Testis (tissue), 2 donors: ENCODE measurements around the gene CORO1C.

ENCODE experiments used
- POLR2A ChIP-seq: fragments of 450-650 bp; IDR thresholded peaks from one replicate; pipeline ENCODE4 v1.6.1; 2017; ENCODE audit warnings: antibody characterized with exemption, mild to moderate bottlenecking, moderate library complexity
- TF ChIP-seq, protein P1 (sequence below), 3 experiments: fragments of 450-650 bp in 2 of 3; fragments of 200-600 bp in 1 of 3; sonication (generic) in 1 of 3; IDR thresholded peaks; one replicate each; pipeline ENCODE4 v1.5.1; 2016 to 2019; ENCODE audit warnings: antibody characterized with exemption in 3 of 3, mild to moderate bottlenecking in 2 of 3, moderate library complexity in 1 of 3

DNA sequence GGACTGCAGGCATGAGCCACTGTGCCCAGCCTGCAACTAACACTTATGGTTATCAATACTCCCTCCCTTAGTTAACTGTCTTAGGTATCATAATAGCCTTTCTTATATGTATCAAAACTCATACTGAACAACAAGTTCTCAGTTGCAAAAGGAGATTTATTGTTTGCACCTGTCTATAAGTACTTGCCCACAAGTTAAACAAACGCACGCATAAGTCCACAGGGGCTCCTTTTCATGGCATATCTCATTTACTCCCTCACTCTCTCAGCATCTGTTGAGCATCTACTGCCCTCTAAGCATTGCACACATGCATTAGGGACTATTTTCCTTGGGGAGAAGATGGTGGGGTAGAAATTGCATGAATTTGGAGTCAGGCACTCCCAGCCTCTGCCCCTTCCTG, 46.7 kb upstream of the CORO1C start:
- TF ChIP-seq, protein P1, sequence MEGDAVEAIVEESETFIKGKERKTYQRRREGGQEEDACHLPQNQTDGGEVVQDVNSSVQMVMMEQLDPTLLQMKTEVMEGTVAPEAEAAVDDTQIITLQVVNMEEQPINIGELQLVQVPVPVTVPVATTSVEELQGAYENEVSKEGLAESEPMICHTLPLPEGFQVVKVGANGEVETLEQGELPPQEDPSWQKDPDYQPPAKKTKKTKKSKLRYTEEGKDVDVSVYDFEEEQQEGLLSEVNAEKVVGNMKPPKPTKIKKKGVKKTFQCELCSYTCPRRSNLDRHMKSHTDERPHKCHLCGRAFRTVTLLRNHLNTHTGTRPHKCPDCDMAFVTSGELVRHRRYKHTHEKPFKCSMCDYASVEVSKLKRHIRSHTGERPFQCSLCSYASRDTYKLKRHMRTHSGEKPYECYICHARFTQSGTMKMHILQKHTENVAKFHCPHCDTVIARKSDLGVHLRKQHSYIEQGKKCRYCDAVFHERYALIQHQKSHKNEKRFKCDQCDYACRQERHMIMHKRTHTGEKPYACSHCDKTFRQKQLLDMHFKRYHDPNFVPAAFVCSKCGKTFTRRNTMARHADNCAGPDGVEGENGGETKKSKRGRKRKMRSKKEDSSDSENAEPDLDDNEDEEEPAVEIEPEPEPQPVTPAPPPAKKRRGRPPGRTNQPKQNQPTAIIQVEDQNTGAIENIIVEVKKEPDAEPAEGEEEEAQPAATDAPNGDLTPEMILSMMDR (IDR thresholded peaks at IDR 0.05), result no peak
- no peak for TF ChIP-seq POLR2A
